ENCODE data around the gene HSPA12B. TPM values are rescaled to one million over a fixed set of nuclear protein-coding genes. Genes with fewer than 3 reads are reported as not detected.

The HSPA12B gene
- polyA plus RNA-seq, 6 donors from 2014 or later: not detected

GRCh38 chr20:3710011-3710466, 22.4 kb upstream of the HSPA12B start:
- DNase-seq (no peak), ATAC-seq (ENCODE audit: low read depth in 2 of 2) (no peak)
- Mint-ChIP-seq H3K27ac (no peak overlapping the region), H3K9me3 (peaks cover 0 to 3% (median 0%) of the 10 kb centered on the region in 7 donors), H3K4me3 (no peak overlapping the region), H3K4me1 (peaks cover 0 to 8% (median 0%) of the 10 kb centered on the region in 3 donors), H3K27me3 (peaks cover 11 to 31% (median 14%) of the 10 kb centered on the region in 3 donors), H3K36me3 (no peaks in the 10 kb centered on the region)

- H3K36me3 Mint-ChIP-seq: no peaks in the 10 kb centered on the region
- ATAC-seq (ENCODE audit: low read depth in 2 of 2): peak; percentile 56 to 58
- H3K9me3 Mint-ChIP-seq: peaks cover 0 to 3% (median 0%) of the 10 kb centered on the region in 7 donors
- peak overlapping the region in 2 of 6 donors; percentile 42 to 79 for H3K27ac Mint-ChIP-seq
- H3K4me1 Mint-ChIP-seq: peaks cover 0 to 8% (median 0%) of the 10 kb centered on the region in 3 donors
- peak; percentile 51 for DNase-seq
- H3K4me3 Mint-ChIP-seq: no peak overlapping the region
- H3K27me3 Mint-ChIP-seq: peaks cover 11 to 30% (median 14%) of the 10 kb centered on the region in 3 donors
These were observed 21.6 kb upstream of the HSPA12B start for GRCh38 chr20:3710703-3711483.

GRCh38 chr20:3711484-3711941, 21.0 kb upstream of the HSPA12B start:
- no peak for ATAC-seq (ENCODE audit: low read depth in 2 of 2)
- Mint-ChIP-seq H3K36me3 (no peaks in the 10 kb centered on the region), H3K9me3 (peaks cover 0 to 3% (median 0%) of the 10 kb centered on the region in 7 donors), H3K4me1 (peaks cover 0 to 8% (median 0%) of the 10 kb centered on the region in 3 donors), H3K4me3 (no peak overlapping the region), H3K27me3 (peaks cover 11 to 30% (median 14%) of the 10 kb centered on the region in 3 donors), H3K27ac (peak overlapping the region in 2 of 6 donors; percentile 30 to 42)
- no peak for DNase-seq

DNA sequence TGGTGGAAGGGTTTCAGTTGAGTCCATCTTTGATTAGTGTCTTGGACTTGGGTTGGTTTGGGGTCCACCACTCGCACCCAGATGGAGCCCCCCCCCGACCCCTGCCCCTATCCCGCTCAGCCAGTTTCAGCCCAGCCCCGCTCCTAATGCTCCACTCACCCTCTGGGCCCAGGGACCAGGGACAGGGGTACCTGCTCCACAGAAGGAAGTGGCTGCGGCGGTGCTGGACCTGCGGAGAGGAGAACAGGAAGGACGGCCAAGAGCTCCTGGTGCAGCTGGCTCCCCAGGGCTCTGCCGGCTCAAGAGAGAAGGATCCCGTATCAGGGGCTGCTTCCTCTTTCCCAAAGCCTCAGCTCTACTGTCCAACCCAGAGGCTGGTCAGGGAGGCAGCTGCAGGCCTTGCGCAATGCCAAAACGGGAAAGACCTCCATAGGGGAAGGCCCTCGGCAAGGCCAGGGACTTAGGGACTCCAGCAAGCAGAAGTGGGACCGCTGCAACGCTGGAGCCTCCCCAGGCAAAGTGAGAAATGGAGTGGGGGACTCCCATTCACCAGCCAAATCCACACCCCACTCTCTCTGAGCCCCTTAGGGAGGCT, 20.1 kb upstream of the HSPA12B start, which contains the start of gene SIGLEC1:
SIGLEC1 (minus strand) TSS at position 322 of the 595 bp plus-strand sequence. CDS start 5,472 bp downstream, outside the sequence.
- H3K4me3 Mint-ChIP-seq: no peak within 1 kb of the TSS
- peaks cover 11 to 29% (median 16%) of the 10 kb centered on the region in 3 donors for H3K27me3 Mint-ChIP-seq
- peaks cover 0 to 3% (median 0%) of the 10 kb centered on the region in 7 donors for H3K9me3 Mint-ChIP-seq
- peak within 1 kb of the TSS in 2 of 6 donors; percentile 30 to 80 for H3K27ac Mint-ChIP-seq
- ATAC-seq (ENCODE audit: low read depth in 2 of 2): no peak
- H3K4me1 Mint-ChIP-seq: peaks cover 0 to 8% (median 0%) of the 10 kb centered on the region in 3 donors
- no peaks in the 10 kb centered on the region for H3K36me3 Mint-ChIP-seq
- DNase-seq: no peak

DNA sequence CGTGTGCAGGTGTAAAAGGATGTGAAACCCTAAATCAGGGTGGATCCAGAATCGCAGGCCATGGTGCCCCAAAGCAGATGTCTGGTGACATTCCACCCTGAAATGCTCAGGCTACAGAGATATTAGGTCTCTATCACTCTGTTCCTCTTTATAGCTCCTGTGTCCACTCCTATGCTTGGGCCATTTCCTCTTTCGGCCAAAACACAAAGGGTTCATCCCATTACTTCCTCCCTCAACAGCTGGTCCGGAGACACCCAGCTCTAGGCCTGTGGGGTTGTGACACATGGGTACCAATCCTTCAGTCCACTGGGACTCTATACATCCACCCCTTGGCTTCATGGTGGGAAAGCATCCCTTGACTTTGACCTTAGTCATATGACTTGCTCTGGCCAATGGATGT, 18.4 kb upstream of the HSPA12B start:
- H3K27ac Mint-ChIP-seq: peak overlapping the region in 1 of 6 donors; percentile 47
- H3K36me3 Mint-ChIP-seq: no peaks in the 10 kb centered on the region
- H3K27me3 Mint-ChIP-seq: peaks cover 7 to 29% (median 24%) of the 10 kb centered on the region in 3 donors

GRCh38 chr20:3716195-3716834, 16.2 kb upstream of the HSPA12B start:
- Mint-ChIP-seq H3K27me3 (peaks cover 9 to 34% (median 32%) of the 10 kb centered on the region in 3 donors), H3K4me1 (peaks cover 0 to 9% (median 8%) of the 10 kb centered on the region in 3 donors), H3K27ac (peak overlapping the region in 1 of 6 donors; percentile 48), H3K4me3 (no peak overlapping the region), H3K36me3 (no peaks in the 10 kb centered on the region), H3K9me3 (peaks cover 0 to 2% (median 0%) of the 10 kb centered on the region in 7 donors)
- peak; percentile 45 to 55 for ATAC-seq (ENCODE audit: low read depth in 2 of 2)
- DNase-seq: peak; percentile 12

More for the DNA sequence above, 18.4 kb upstream of the HSPA12B start:
- no peak for ATAC-seq (ENCODE audit: low read depth in 2 of 2)
- DNase-seq: no peak
- Mint-ChIP-seq H3K9me3 (no peaks in the 10 kb centered on the region), H3K4me1 (peaks cover 0 to 8% (median 0%) of the 10 kb centered on the region in 3 donors), H3K4me3 (no peak overlapping the region)

DNA sequence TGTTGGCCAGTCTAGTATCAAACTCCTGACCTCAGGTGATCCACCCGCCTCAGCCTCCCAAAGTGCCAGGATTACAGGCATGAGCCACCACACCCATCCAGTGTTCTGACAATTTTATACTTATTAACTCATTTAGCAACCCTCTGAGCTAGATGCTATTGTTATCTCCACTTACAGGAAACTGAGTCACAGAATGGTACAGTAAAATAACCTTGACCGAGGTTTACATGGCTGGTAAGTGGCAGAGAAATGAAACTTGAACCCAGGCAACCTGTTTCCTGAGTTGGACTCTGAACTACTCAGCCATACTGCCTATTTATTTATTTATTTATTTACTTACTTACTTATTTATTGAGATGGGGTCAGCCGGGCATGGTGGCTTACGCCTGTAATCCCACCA, 13.4 kb upstream of the HSPA12B start:
- Mint-ChIP-seq H3K4me3 (no peak overlapping the region), H3K4me1 (peaks cover 0 to 9% (median 0%) of the 10 kb centered on the region in 3 donors), H3K27ac (no peak overlapping the region)

DNA sequence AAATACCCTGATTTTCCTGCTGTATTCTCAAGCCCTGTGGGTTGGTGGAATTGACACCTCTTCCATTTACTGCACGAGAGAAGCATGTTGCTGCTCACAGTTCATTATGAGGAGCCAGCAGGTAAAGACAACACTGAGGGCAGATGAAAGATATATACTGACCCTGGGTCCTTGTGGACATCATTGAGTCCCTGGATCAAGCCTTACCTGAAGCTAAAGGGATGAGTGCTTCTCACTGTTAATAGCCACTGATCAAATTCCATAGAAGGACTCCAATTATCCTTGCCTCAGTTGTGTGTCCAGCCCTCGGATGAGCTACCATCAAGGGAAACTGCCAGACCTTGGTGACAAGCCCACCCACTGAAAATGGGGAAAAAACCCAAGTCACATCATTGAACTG, 12.4 kb upstream of the HSPA12B start:
- DNase-seq (no peak), ATAC-seq (ENCODE audit: low read depth in 2 of 2) (no peak)
- H3K36me3 Mint-ChIP-seq: no peaks in the 10 kb centered on the region
- no peak overlapping the region for H3K4me3 Mint-ChIP-seq
- peak overlapping the region in 1 of 6 donors; percentile 16 for H3K27ac Mint-ChIP-seq
- H3K4me1 Mint-ChIP-seq: peaks cover 0 to 9% (median 0%) of the 10 kb centered on the region in 3 donors
- peaks cover 8 to 40% (median 28%) of the 10 kb centered on the region in 3 donors for H3K27me3 Mint-ChIP-seq
- H3K9me3 Mint-ChIP-seq: peaks cover 0 to 2% (median 0%) of the 10 kb centered on the region in 7 donors

More for the DNA sequence above, 13.4 kb upstream of the HSPA12B start:
- ATAC-seq (ENCODE audit: low read depth in 2 of 2) (no peak), DNase-seq (no peak)
- H3K27me3 Mint-ChIP-seq: peaks cover 8 to 32% (median 28%) of the 10 kb centered on the region in 3 donors
- H3K9me3 Mint-ChIP-seq: peaks cover 0 to 2% (median 0%) of the 10 kb centered on the region in 7 donors
- H3K36me3 Mint-ChIP-seq: no peaks in the 10 kb centered on the region

DNA sequence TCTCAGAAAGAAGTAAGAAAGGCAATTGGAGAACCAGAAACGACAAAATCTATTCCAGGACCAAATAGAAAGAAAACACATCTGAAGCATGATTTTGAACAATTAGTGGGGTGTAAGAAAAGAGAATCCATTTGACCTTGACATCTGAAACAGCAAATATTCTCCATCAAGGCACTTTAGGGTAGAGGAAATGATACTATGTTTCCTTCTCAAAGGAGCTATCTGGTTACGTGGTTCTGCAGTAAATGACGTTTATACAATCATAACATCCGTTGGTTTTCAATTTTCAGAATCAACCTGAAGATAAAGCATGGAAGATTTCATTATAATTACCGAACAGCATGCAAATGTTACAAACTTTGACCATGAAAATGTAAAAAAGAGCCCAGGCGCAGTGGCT, 11.9 kb upstream of the HSPA12B start:
- no peak overlapping the region for H3K27ac Mint-ChIP-seq
- H3K27me3 Mint-ChIP-seq: peaks cover 8 to 41% (median 28%) of the 10 kb centered on the region in 3 donors
- ATAC-seq (ENCODE audit: low read depth in 2 of 2) (peak in 1 of 2 donors; percentile 32), DNase-seq (no peak)
- H3K4me3 Mint-ChIP-seq: no peak overlapping the region
- H3K9me3 Mint-ChIP-seq: peaks cover 0 to 2% (median 0%) of the 10 kb centered on the region in 7 donors
- H3K36me3 Mint-ChIP-seq: no peaks in the 10 kb centered on the region
- H3K4me1 Mint-ChIP-seq: peaks cover 0 to 9% (median 0%) of the 10 kb centered on the region in 3 donors

- DNase-seq (no peak), ATAC-seq (ENCODE audit: low read depth in 2 of 2) (no peak)
- Mint-ChIP-seq H3K27me3 (peaks cover 10 to 51% (median 35%) of the 10 kb centered on the region in 3 donors), H3K4me3 (no peak overlapping the region), H3K9me3 (peaks cover 0 to 2% (median 0%) of the 10 kb centered on the region in 7 donors), H3K36me3 (no peaks in the 10 kb centered on the region), H3K4me1 (peaks cover 0 to 9% (median 0%) of the 10 kb centered on the region in 3 donors), H3K27ac (no peak overlapping the region)
These were observed 10.6 kb upstream of the HSPA12B start for GRCh38 chr20:3721912-3722311.

DNA sequence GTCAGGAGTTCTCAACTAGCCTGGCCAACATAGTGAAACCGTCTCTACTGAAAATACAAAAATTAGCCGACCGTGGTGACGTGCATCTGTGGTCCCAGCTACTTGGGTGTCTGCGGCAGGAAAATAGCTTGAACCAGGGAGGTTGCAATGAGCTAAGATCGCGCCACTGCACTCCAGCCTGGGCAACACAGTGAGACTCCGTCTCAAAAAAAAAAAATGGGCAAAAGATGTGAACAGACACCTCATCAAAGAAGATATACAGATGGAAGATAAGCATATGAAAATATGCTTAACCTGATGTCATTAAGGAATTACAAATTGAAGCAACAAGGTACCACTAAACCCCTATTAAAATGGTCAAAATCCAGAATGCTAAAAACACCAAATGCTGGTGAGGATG, 9.2 kb upstream of the HSPA12B start:
- H3K36me3 Mint-ChIP-seq: no peaks in the 10 kb centered on the region
- peaks cover 22 to 55% (median 41%) of the 10 kb centered on the region in 3 donors for H3K27me3 Mint-ChIP-seq
- peaks cover 0 to 2% (median 0%) of the 10 kb centered on the region in 7 donors for H3K9me3 Mint-ChIP-seq
- H3K4me3 Mint-ChIP-seq: no peak overlapping the region
- no peak overlapping the region for H3K27ac Mint-ChIP-seq
- ATAC-seq (ENCODE audit: low read depth in 2 of 2) (no peak), DNase-seq (no peak)
- H3K4me1 Mint-ChIP-seq: peaks cover 0 to 9% (median 0%) of the 10 kb centered on the region in 3 donors

DNA sequence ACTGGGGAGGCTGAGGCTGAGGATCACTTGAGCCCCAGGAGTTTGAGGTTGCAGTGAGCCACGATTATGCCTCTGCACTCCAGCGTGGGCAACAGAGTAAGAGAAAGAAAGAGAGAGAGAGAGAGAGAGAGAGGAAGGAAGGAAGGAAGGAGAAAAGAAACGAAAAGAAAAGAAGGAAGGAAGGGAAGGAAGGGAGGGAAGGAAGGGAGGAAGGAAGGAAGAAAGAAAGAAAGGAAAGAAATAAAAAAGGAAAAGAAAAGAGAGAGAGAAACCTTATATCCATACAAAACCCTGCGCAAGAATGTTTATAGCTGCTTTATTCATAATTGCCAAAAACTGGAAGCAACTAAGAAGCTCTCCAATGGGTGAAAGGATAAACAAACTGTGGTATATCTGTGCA, 8.1 kb upstream of the HSPA12B start:
- Mint-ChIP-seq H3K27me3 (peaks cover 25 to 61% (median 48%) of the 10 kb centered on the region in 3 donors), H3K36me3 (no peaks in the 10 kb centered on the region), H3K4me3 (no peak overlapping the region), H3K27ac (no peak overlapping the region), H3K4me1 (peaks cover 0 to 9% (median 0%) of the 10 kb centered on the region in 3 donors), H3K9me3 (peaks cover 0 to 2% (median 0%) of the 10 kb centered on the region in 7 donors)
- ATAC-seq (ENCODE audit: low read depth in 2 of 2) (no peak), DNase-seq (no peak)

Measured in naive B cell (primary cell).